HS-27A (cell line): ENCODE data around the gene FZR1.
"Not testable (repeated sequence)": the region's sequence is repeated elsewhere in the genome, so short reads cannot be mapped to it uniquely, and the experiment has no call there.

Experiments used
- DNase-seq: peaks from one replicate; pipeline ENCODE4 v3.0.0-alpha.2; 2012; ENCODE audit warnings: low read depth, missing footprints

Gene FZR1

GRCh38 chr19:3496392-3497273, 9.5 kb upstream of the FZR1 start:
- no peak for DNase-seq

- no peak for DNase-seq
Observed at GRCh38 chr19:3497757-3498520, 8.2 kb upstream of the FZR1 start.

- no peak for DNase-seq
Observed at GRCh38 chr19:3499738-3500428, 6.2 kb upstream of the FZR1 start.

- peak; percentile 94 for DNase-seq
Observed at GRCh38 chr19:3500429-3501101, 5.5 kb upstream of the FZR1 start, which contains the start of gene DOHH. Gene DOHH (minus strand): TSS chr19:3500674. CDS start chr19:3496814, 3,860 bp downstream.

GRCh38 chr19:3501780-3502179, 4.3 kb upstream of the FZR1 start:
- DNase-seq = no peak

GRCh38 chr19:3503036-3503572, 3.0 kb upstream of the FZR1 start:
- DNase-seq = no peak

- no peak for DNase-seq
Observed at GRCh38 chr19:3504735-3505134, 1.4 kb upstream of the FZR1 start.

GRCh38 chr19:3506384-3507340, 551 bp downstream of the FZR1 start:
- no peak for DNase-seq

GRCh38 chr19:3507371-3508120, 1.4 kb downstream of the FZR1 start:
- DNase-seq = no peak

- DNase-seq = not testable (repeated sequence)
Observed at GRCh38 chr19:3508121-3508661, 2.1 kb downstream of the FZR1 start.

- DNase-seq = no peak
Observed at GRCh38 chr19:3508771-3509535, 2.8 kb downstream of the FZR1 start.

GRCh38 chr19:3509566-3509989, 3.5 kb downstream of the FZR1 start:
- no peak for DNase-seq

GRCh38 chr19:3510727-3511126, 4.6 kb downstream of the FZR1 start:
- DNase-seq = no peak

- DNase-seq = no peak
Observed at GRCh38 chr19:3511506-3512251, 5.6 kb downstream of the FZR1 start.

GRCh38 chr19:3512562-3513228, 6.6 kb downstream of the FZR1 start:
- DNase-seq = no peak

- DNase-seq = no peak
Observed at GRCh38 chr19:3513229-3514140, 7.4 kb downstream of the FZR1 start.
